Upper lobe of left lung (tissue), 4 donors: Measurements from ENCODE around the gene CARD10.

ENCODE experiments used
- EP300 ChIP-seq, 4 donors: sonication (generic); formaldehyde crosslinking; IDR thresholded peaks; one replicate each; pipeline ENCODE4 v1.5.1; 2017; ENCODE audit warnings: antibody characterized with exemption in 4 of 4, control low read depth in 2 of 4
- POLR2A ChIP-seq, 4 donors: fragments of 450-650 bp; IDR thresholded peaks; one replicate each; pipeline ENCODE4 v1.5.1; 2016 to 2017; ENCODE audit warnings: antibody characterized with exemption in 4 of 4, mild to moderate bottlenecking in 2 of 4
- POLR2AphosphoS5 ChIP-seq, 2 donors: sonication (generic); formaldehyde crosslinking; IDR thresholded peaks; one replicate each; pipeline ENCODE4 v1.5.1; 2017; ENCODE audit warnings: antibody characterized with exemption in 2 of 2
- TF ChIP-seq, protein P1 (sequence below), 6 experiments: fragments of 450-650 bp in 4 of 6; fragments of 200-600 bp in 2 of 6; sonication (generic) in 2 of 6; IDR thresholded peaks; one replicate each; pipeline ENCODE4 v1.5.1; 2016 to 2019; ENCODE audit warnings: antibody characterized with exemption in 6 of 6

DNA sequence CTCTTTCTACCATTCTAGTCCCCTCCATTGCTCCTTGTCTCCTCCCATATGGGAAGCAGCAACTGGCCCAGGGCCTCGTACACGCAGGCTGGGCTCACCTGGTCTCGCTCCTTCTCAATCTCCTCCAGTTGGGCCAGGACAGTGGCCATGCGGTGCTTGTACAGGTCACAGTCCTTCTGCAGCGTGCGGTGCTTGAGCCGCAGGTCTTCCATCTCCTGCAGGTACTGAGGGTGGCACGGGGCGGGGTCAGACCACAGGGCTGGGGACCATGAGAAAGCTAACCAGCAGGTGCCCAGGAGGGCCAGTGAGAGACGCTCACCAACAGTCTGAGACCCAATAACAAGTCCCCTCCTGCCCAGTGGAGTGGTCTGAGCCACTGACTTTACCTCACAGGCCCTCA, 11.5 kb downstream of the CARD10 start:
- TF ChIP-seq POLR2AphosphoS5 (IDR thresholded peaks at IDR 0.05) (no peak), EP300 (IDR thresholded peaks at IDR 0.05) (no peak), POLR2A (IDR thresholded peaks at IDR 0.05) (no peak)
- TF ChIP-seq, protein P1, sequence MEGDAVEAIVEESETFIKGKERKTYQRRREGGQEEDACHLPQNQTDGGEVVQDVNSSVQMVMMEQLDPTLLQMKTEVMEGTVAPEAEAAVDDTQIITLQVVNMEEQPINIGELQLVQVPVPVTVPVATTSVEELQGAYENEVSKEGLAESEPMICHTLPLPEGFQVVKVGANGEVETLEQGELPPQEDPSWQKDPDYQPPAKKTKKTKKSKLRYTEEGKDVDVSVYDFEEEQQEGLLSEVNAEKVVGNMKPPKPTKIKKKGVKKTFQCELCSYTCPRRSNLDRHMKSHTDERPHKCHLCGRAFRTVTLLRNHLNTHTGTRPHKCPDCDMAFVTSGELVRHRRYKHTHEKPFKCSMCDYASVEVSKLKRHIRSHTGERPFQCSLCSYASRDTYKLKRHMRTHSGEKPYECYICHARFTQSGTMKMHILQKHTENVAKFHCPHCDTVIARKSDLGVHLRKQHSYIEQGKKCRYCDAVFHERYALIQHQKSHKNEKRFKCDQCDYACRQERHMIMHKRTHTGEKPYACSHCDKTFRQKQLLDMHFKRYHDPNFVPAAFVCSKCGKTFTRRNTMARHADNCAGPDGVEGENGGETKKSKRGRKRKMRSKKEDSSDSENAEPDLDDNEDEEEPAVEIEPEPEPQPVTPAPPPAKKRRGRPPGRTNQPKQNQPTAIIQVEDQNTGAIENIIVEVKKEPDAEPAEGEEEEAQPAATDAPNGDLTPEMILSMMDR (IDR thresholded peaks at IDR 0.05), result no peak
